Measurements from ENCODE around the gene PCP2. TPM values are rescaled to one million over a fixed set of nuclear protein-coding genes. Genes with fewer than 3 reads are reported as not detected.

The PCP2 gene
- total RNA-seq, 5 donors from 2014 or later (not counting 1 experiment from before 2014, with no cell fraction given), result 1.6 to 8.9 (median 5.9) TPM

- ATAC-seq (replicated peaks in 1 of 4) (no peak), DNase-seq (no peak)
- H3K4me3 ChIP-seq (ENCODE audit: control insufficient read depth in 1 of 2, extremely low read depth in 1 of 2, low read length in 1 of 2), result no peak overlapping the region
- H3K4me1 Mint-ChIP-seq, result peaks cover 32 to 48% (median 38%) of the 10 kb centered on the region in 3 donors
- no peaks in the 10 kb centered on the region for H3K36me3 ChIP-seq (ENCODE audit: control insufficient read depth in 2 of 2, extremely low read depth in 1 of 2, insufficient read depth in 1 of 2, low read length in 1 of 2)
- H3K4me3 Mint-ChIP-seq, result no peak overlapping the region
- no peaks in the 10 kb centered on the region for H3K36me3 Mint-ChIP-seq
- no CpG with 5 or more reads among the region's 9 CpGs for WGBS (ENCODE audit: insufficient coverage)
- H3K4me1 ChIP-seq (ENCODE audit: control insufficient read depth in 1 of 2, extremely low read depth in 1 of 2, insufficient read depth in 2 of 2, low read length in 2 of 2), result peaks cover 10 to 33% of the 10 kb centered on the region in 2 experiments
- ChIA-PET POLR2A (interaction anchor here in 1 of 2 donors (0.6 kb wide), 1 partner anchor 20 kb away, joined by 3 read pairs; no protein-coding TSS in a partner anchor), CTCF (no interaction called here)
- H3K27ac Mint-ChIP-seq, result no peak overlapping the region
- no peak overlapping the region for H3K27ac ChIP-seq (ENCODE audit: low read length)
- H3K9me3 ChIP-seq, result no peaks in the 10 kb centered on the region
- H3K27me3 ChIP-seq (replicated peaks in 1 of 2; ENCODE audit: control insufficient read depth in 2 of 2, extremely low read depth in 1 of 2, insufficient read depth in 2 of 2, low read length in 1 of 2), result peaks cover 0 to 54% of the 10 kb centered on the region in 2 experiments
- H3K9me3 Mint-ChIP-seq, result no peaks in the 10 kb centered on the region
- peaks cover 32 to 50% of the 10 kb centered on the region in 2 donors for H3K27me3 Mint-ChIP-seq
Measured at GRCh38 chr19:7672522-7672921, 39.0 kb upstream of the PCP2 start.

- peaks cover 5 to 21% of the 10 kb centered on the region in 2 experiments for H3K4me1 ChIP-seq (ENCODE audit: control insufficient read depth in 1 of 2, extremely low read depth in 1 of 2, insufficient read depth in 2 of 2, low read length in 2 of 2)
- Mint-ChIP-seq H3K36me3 (no peaks in the 10 kb centered on the region), H3K4me1 (peaks cover 22 to 31% (median 22%) of the 10 kb centered on the region in 3 donors), H3K9me3 (no peaks in the 10 kb centered on the region), H3K27me3 (peaks cover 26 to 38% of the 10 kb centered on the region in 2 donors), H3K4me3 (peak overlapping the region; percentile 49 to 72 (median 58)), H3K27ac (no peak overlapping the region)
- ATAC-seq (replicated peaks in 1 of 4) (peak in 1 of 4 experiments; percentile 71), DNase-seq (no peak)
- no peaks in the 10 kb centered on the region for H3K9me3 ChIP-seq
- WGBS (ENCODE audit: insufficient coverage), result 73% methylated on average over 2 of the region's 9 CpGs
- no peaks in the 10 kb centered on the region for H3K36me3 ChIP-seq (ENCODE audit: control insufficient read depth in 2 of 2, extremely low read depth in 1 of 2, insufficient read depth in 1 of 2, low read length in 1 of 2)
- H3K27ac ChIP-seq (ENCODE audit: low read length), result no peak overlapping the region
- CTCF ChIA-PET, result no interaction called here
- H3K27me3 ChIP-seq (replicated peaks in 1 of 2; ENCODE audit: control insufficient read depth in 2 of 2, extremely low read depth in 1 of 2, insufficient read depth in 2 of 2, low read length in 1 of 2), result peaks cover 0 to 41% of the 10 kb centered on the region in 2 experiments
- H3K4me3 ChIP-seq (ENCODE audit: control insufficient read depth in 1 of 2, extremely low read depth in 1 of 2, low read length in 1 of 2), result peak overlapping the region in 1 of 2 donors; percentile 48
- POLR2A ChIA-PET, result interaction anchor here in 1 of 2 donors (0.6 kb wide), 1 partner anchor 135 kb away, joined by 4 read pairs; no protein-coding TSS in a partner anchor
Measured at GRCh38 chr19:7670790-7671189, 37.3 kb upstream of the PCP2 start.

DNA sequence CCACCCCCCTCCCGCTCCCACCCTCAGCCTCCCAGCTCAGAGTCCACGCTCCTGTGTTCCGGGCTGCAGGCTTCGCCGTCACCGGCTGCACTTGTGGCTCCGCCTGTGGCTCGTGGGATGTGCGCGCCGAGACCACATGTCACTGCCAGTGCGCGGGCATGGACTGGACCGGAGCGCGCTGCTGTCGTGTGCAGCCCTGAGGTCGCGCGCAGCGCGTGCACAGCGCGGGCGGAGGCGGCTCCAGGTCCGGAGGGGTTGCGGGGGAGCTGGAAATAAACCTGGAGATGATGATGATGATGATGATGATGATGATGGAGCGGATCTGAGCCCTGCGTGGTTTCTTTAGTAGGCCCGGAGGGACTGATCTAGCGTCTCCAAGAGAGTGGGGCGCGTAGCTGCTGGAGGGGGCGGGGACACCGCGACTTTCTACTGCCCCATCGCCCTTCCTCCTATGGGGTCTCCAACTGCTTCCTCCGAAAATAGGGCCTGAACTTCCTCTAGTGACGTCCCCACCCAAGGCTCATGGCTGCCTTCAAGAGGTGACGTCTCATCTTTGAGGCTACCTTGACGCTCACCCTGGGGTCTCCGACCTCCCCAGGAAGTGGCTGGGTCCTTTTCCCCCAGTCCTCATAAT lies 36.7 kb upstream of the PCP2 start:
- peaks cover 5 to 21% of the 10 kb centered on the region in 2 experiments for H3K4me1 ChIP-seq (ENCODE audit: control insufficient read depth in 1 of 2, extremely low read depth in 1 of 2, insufficient read depth in 2 of 2, low read length in 2 of 2)
- Mint-ChIP-seq H3K36me3 (no peaks in the 10 kb centered on the region), H3K4me1 (peaks cover 20 to 29% (median 21%) of the 10 kb centered on the region in 3 donors), H3K4me3 (peak overlapping the region; percentile 49 to 72 (median 58)), H3K9me3 (no peaks in the 10 kb centered on the region), H3K27me3 (peaks cover 25 to 37% of the 10 kb centered on the region in 2 donors), H3K27ac (no peak overlapping the region)
- ChIA-PET CTCF (no interaction called here), POLR2A (interaction anchor here in 1 of 2 donors (0.6 kb wide), 1 partner anchor 136 kb away, joined by 4 read pairs; no protein-coding TSS in a partner anchor)
- WGBS (ENCODE audit: insufficient coverage), result 8% methylated on average over 32 of the region's 43 CpGs
- peak; percentile 55 to 69 (median 62) for ATAC-seq (replicated peaks in 1 of 4)
- peak overlapping the region; percentile 15 to 48 for H3K4me3 ChIP-seq (ENCODE audit: control insufficient read depth in 1 of 2, extremely low read depth in 1 of 2, low read length in 1 of 2)
- no peak overlapping the region for H3K27ac ChIP-seq (ENCODE audit: low read length)
- H3K9me3 ChIP-seq, result no peaks in the 10 kb centered on the region
- DNase-seq, result peak in 4 of 35 experiments; percentile 22 to 33 (median 31)
- H3K27me3 ChIP-seq (replicated peaks in 1 of 2; ENCODE audit: control insufficient read depth in 2 of 2, extremely low read depth in 1 of 2, insufficient read depth in 2 of 2, low read length in 1 of 2), result peaks cover 0 to 36% of the 10 kb centered on the region in 2 experiments
- no peaks in the 10 kb centered on the region for H3K36me3 ChIP-seq (ENCODE audit: control insufficient read depth in 2 of 2, extremely low read depth in 1 of 2, insufficient read depth in 1 of 2, low read length in 1 of 2)

- no peak for ATAC-seq (replicated peaks in 1 of 4)
- CTCF ChIA-PET, result interaction anchor here (0.6 to 1.8 kb wide), 2 partner anchors 11 to 61 kb away, joined by 3 to 5 read pairs; partner anchors contain the start of gene TRAPPC5 (in 1 of the 2)
Measured at GRCh38 chr19:7669641-7670040, 36.1 kb upstream of the PCP2 start.

DNA sequence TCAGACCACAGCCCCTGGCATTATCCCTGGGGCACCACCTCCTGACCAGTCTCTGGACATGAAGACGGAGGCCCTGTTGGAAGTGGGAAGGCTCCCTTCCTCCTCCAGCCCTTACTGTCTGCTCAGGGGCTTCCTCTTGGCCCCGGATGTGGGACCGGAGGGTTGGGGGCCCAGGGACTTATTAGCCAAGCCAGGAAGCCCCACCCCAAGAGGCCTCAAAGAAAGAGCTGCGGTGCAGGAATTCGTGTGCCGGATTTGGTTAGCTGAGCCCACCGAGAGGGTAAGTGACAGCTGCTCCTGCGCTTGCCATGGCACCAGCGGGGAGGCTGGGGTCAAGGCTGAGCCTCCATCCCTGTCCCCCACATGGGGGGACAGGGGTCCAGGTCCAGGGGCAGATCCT lies 35.3 kb upstream of the PCP2 start, which contains the start of gene RETN:
Gene RETN (plus strand): TSS at position 208 of the 400 bp plus-strand sequence. CDS start 278 bp downstream, outside the sequence.
- peak within 1 kb of the TSS in 1 of 3 donors; percentile 72 for H3K4me3 Mint-ChIP-seq
- H3K27me3 Mint-ChIP-seq, result peaks cover 25 to 37% of the 10 kb centered on the region in 2 donors
- Histone ChIP-seq H3K27ac (ENCODE audit: low read length) (no peak within 1 kb of the TSS), H3K9me3 (no peaks in the 10 kb centered on the region), H3K27me3 (replicated peaks in 1 of 2; ENCODE audit: control insufficient read depth in 2 of 2, extremely low read depth in 1 of 2, insufficient read depth in 2 of 2, low read length in 1 of 2) (peaks cover 0 to 32% of the 10 kb centered on the region in 2 experiments), H3K36me3 (ENCODE audit: control insufficient read depth in 2 of 2, extremely low read depth in 1 of 2, insufficient read depth in 1 of 2, low read length in 1 of 2) (no peaks in the 10 kb centered on the region), H3K4me3 (ENCODE audit: control insufficient read depth in 1 of 2, extremely low read depth in 1 of 2, low read length in 1 of 2) (no peak within 1 kb of the TSS), H3K4me1 (ENCODE audit: control insufficient read depth in 1 of 2, extremely low read depth in 1 of 2, insufficient read depth in 2 of 2, low read length in 2 of 2) (peaks cover 2 to 21% of the 10 kb centered on the region in 2 experiments)
- CTCF ChIA-PET, result interaction anchor here in 1 of 2 donors (1.8 kb wide), 1 partner anchor 12 kb away, joined by 5 read pairs; the partner anchor contains the start of gene TRAPPC5
- no peaks in the 10 kb centered on the region for H3K9me3 Mint-ChIP-seq
- ATAC-seq (replicated peaks in 1 of 4), result no peak
- no peaks in the 10 kb centered on the region for H3K36me3 Mint-ChIP-seq
- DNase-seq, result no peak
- H3K27ac Mint-ChIP-seq, result no peak within 1 kb of the TSS
- POLR2A ChIA-PET, result interaction anchor here in 1 of 2 donors (0.7 kb wide), 1 partner anchor 12 kb away, joined by 3 read pairs; the partner anchor contains the start of gene TRAPPC5
- 79% methylated on average over 7 of the region's 9 CpGs for WGBS (ENCODE audit: insufficient coverage)
- peaks cover 15 to 20% (median 17%) of the 10 kb centered on the region in 3 donors for H3K4me1 Mint-ChIP-seq

More at GRCh38 chr19:7669641-7670040, 36.1 kb upstream of the PCP2 start:
- Histone ChIP-seq H3K9me3 (no peaks in the 10 kb centered on the region), H3K36me3 (ENCODE audit: control insufficient read depth in 2 of 2, extremely low read depth in 1 of 2, insufficient read depth in 1 of 2, low read length in 1 of 2) (no peaks in the 10 kb centered on the region), H3K4me3 (ENCODE audit: control insufficient read depth in 1 of 2, extremely low read depth in 1 of 2, low read length in 1 of 2) (no peak overlapping the region), H3K27ac (ENCODE audit: low read length) (no peak overlapping the region), H3K27me3 (replicated peaks in 1 of 2; ENCODE audit: control insufficient read depth in 2 of 2, extremely low read depth in 1 of 2, insufficient read depth in 2 of 2, low read length in 1 of 2) (peaks cover 0 to 32% of the 10 kb centered on the region in 2 experiments), H3K4me1 (ENCODE audit: control insufficient read depth in 1 of 2, extremely low read depth in 1 of 2, insufficient read depth in 2 of 2, low read length in 2 of 2) (peaks cover 5 to 21% of the 10 kb centered on the region in 2 experiments)
- Mint-ChIP-seq H3K4me3 (peak overlapping the region in 1 of 3 donors; percentile 72), H3K4me1 (peaks cover 20 to 27% (median 21%) of the 10 kb centered on the region in 3 donors), H3K9me3 (no peaks in the 10 kb centered on the region), H3K36me3 (no peaks in the 10 kb centered on the region), H3K27me3 (peaks cover 25 to 37% of the 10 kb centered on the region in 2 donors), H3K27ac (no peak overlapping the region)
- WGBS (ENCODE audit: insufficient coverage), result 71% methylated on average over 3 of the region's 9 CpGs
- no peak for DNase-seq
- POLR2A ChIA-PET, result interaction anchor here in 1 of 2 donors (0.7 kb wide), 1 partner anchor 11 kb away, joined by 3 read pairs; the partner anchor contains the start of gene TRAPPC5

- ChIA-PET CTCF (no interaction called here), POLR2A (no interaction called here)
- H3K9me3 ChIP-seq, result no peaks in the 10 kb centered on the region
- Mint-ChIP-seq H3K4me1 (peaks cover 8 to 13% (median 11%) of the 10 kb centered on the region in 3 donors), H3K9me3 (no peaks in the 10 kb centered on the region), H3K27me3 (peaks cover 13 to 14% of the 10 kb centered on the region in 2 donors), H3K4me3 (no peak overlapping the region), H3K36me3 (no peaks in the 10 kb centered on the region), H3K27ac (no peak overlapping the region)
- WGBS (ENCODE audit: insufficient coverage), result 100% methylated on average over 1 of the region's 4 CpGs
- no peak for DNase-seq
- peaks cover 2 to 13% of the 10 kb centered on the region in 2 experiments for H3K4me1 ChIP-seq (ENCODE audit: control insufficient read depth in 1 of 2, extremely low read depth in 1 of 2, insufficient read depth in 2 of 2, low read length in 2 of 2)
- no peak overlapping the region for H3K4me3 ChIP-seq (ENCODE audit: control insufficient read depth in 1 of 2, extremely low read depth in 1 of 2, low read length in 1 of 2)
- no peaks in the 10 kb centered on the region for H3K36me3 ChIP-seq (ENCODE audit: control insufficient read depth in 2 of 2, extremely low read depth in 1 of 2, insufficient read depth in 1 of 2, low read length in 1 of 2)
- ATAC-seq (replicated peaks in 1 of 4), result no peak
- H3K27ac ChIP-seq (ENCODE audit: low read length), result no peak overlapping the region
- peaks cover 0 to 16% of the 10 kb centered on the region in 2 experiments for H3K27me3 ChIP-seq (replicated peaks in 1 of 2; ENCODE audit: control insufficient read depth in 2 of 2, extremely low read depth in 1 of 2, insufficient read depth in 2 of 2, low read length in 1 of 2)
Measured at GRCh38 chr19:7665076-7665475, 31.6 kb upstream of the PCP2 start.

Measured in T-cell (primary cell).